AG04449 (cell line): ENCODE data around the gene MPZL2.

ENCODE experiments used
- CTCF ChIA-PET: fragments of 350-600 bp; formaldehyde crosslinking; extraction: SDS; loops from one replicate; lab custom pipeline; 2021; ENCODE audit warnings: antibody characterized with exemption; lab: Yijun Ruan, JAX
- POLR2A ChIA-PET: fragments of 400-600, 350-600 bp; formaldehyde crosslinking; extraction: SDS; loops from one replicate; lab custom pipeline; 2020; ENCODE audit warnings: antibody characterized with exemption, inconsistent platforms; lab: Yijun Ruan, JAX
- DNase-seq: peaks from one replicate; pipeline ENCODE4 v3.0.0-alpha.2; 2010; ENCODE audit warnings: low read depth, low spot score
- H3K4me3 ChIP-seq: 2 replicates; pipeline ENCODE4 v1.5.1; 2011; ENCODE audit warnings: low read depth, mild to moderate bottlenecking, control low read depth, low read length
- CTCF ChIP-seq: IDR thresholded peaks from one replicate; pipeline ENCODE4 v1.5.1; 2011; ENCODE audit warnings: mild to moderate bottlenecking, moderate library complexity, low read length, control low read depth, inconsistent platforms; ENCODE audit not compliant: insufficient read depth; ENCODE audit errors: missing control alignments

MPZL2 gene

GRCh38 chr11:118286545-118286944, 22.4 kb upstream of the MPZL2 start:
- TF ChIP-seq CTCF: no peak
- DNase-seq: no peak
- ChIA-PET CTCF (no interaction called here), POLR2A (no interaction called here)
- no peak overlapping the region for H3K4me3 ChIP-seq

GRCh38 chr11:118283756-118284350, 19.8 kb upstream of the MPZL2 start:
- no peak for DNase-seq
- no peak overlapping the region for H3K4me3 ChIP-seq
- ChIA-PET CTCF (interaction anchor here (0.8 kb wide), 1 partner anchor 86 kb away, joined by 4 read pairs; no protein-coding TSS in a partner anchor), POLR2A (no interaction called here)
- TF ChIP-seq CTCF: no peak

GRCh38 chr11:118283037-118283636, 19.0 kb upstream of the MPZL2 start:
- POLR2A ChIA-PET: no interaction called here
- no peak for DNase-seq
- no peak overlapping the region for H3K4me3 ChIP-seq
- TF ChIP-seq CTCF: no peak
- CTCF ChIA-PET: no interaction called here

- TF ChIP-seq CTCF: no peak
- no peak for DNase-seq
- no peak overlapping the region for H3K4me3 ChIP-seq
- CTCF ChIA-PET: no interaction called here
- POLR2A ChIA-PET: no interaction called here
Observed at GRCh38 chr11:118282606-118283005, 18.5 kb upstream of the MPZL2 start.

GRCh38 chr11:118281284-118281683, 17.2 kb upstream of the MPZL2 start:
- no peak for TF ChIP-seq CTCF
- ChIA-PET POLR2A (no interaction called here), CTCF (no interaction called here)
- no peak for DNase-seq
- no peak overlapping the region for H3K4me3 ChIP-seq

GRCh38 chr11:118277312-118277711, 13.2 kb upstream of the MPZL2 start:
- ChIA-PET POLR2A (no interaction called here), CTCF (interaction anchor here (1.6 kb wide), 1 partner anchor 18 kb away, joined by 6 read pairs; no protein-coding TSS in a partner anchor)
- no peak overlapping the region for H3K4me3 ChIP-seq
- TF ChIP-seq CTCF: no peak
- no peak for DNase-seq
